Muscle of leg (tissue), 11 donors: ENCODE data around the gene HPS1. TPM values are rescaled to one million over a fixed set of nuclear protein-coding genes. Genes with fewer than 3 reads are reported as not detected.
A peak's percentile ranks its signal among the peaks of the same experiment; 100 is the strongest.

Experiments
- DNase-seq: peaks from one replicate; pipeline ENCODE4 v3.0.0; 2013
- H3K27ac ChIP-seq: one replicate; pipeline ENCODE4 v1.5.1; 2013; ENCODE audit warnings: mild to moderate bottlenecking, low read length, control low read depth
- H3K27me3 ChIP-seq: one replicate; pipeline ENCODE4 v1.6.1; 2013; ENCODE audit warnings: low read length; ENCODE audit not compliant: control insufficient read depth, insufficient read depth
- H3K36me3 ChIP-seq: one replicate; pipeline ENCODE4 v1.6.1; 2013; ENCODE audit warnings: low read length; ENCODE audit not compliant: control insufficient read depth, insufficient read depth
- H3K4me1 ChIP-seq: one replicate; pipeline ENCODE4 v1.6.1; 2013; ENCODE audit warnings: low read length; ENCODE audit not compliant: control insufficient read depth, insufficient read depth
- H3K4me3 ChIP-seq: one replicate; pipeline ENCODE4 v1.5.1; 2013; ENCODE audit warnings: low read length, control low read depth
- H3K9me3 ChIP-seq: replicated peaks from 2 replicates; pipeline ENCODE4 v1.6.1; 2013; ENCODE audit warnings: low read depth, low read length; ENCODE audit not compliant: control insufficient read depth
- WGBS: methylation state at CpG from one replicate; pipeline ENCODE4 v1.1.5; 2013; ENCODE audit warnings: missing lambda C conversion rate; ENCODE audit not compliant: insufficient coverage; 5-methylcytosine and 5-hydroxymethylcytosine counted together
- polyA plus RNA-seq, 8 donors: library from polyadenylated mRNA; unstranded; fragments of 120-200 nt; gene quantifications; one replicate each; pipeline versions ENCODE4 v1.2.1 to v1.2.3, GENCODE V29; 2013; ENCODE audit warnings: inconsistent platforms in 1 of 8, low replicate concordance in 1 of 8; ENCODE audit not compliant: insufficient read length in 8 of 8, insufficient read depth in 1 of 8
- total RNA-seq: library from RNA; stranded (reverse); fragments of 120-200 nt; gene quantifications from one replicate; pipeline ENCODE4 v1.2.4, GENCODE V29; 2013

The HPS1 gene
- total and polyA plus RNA-seq, 9 donors, result 9.7 to 24.3 (median 16.0) TPM

DNA sequence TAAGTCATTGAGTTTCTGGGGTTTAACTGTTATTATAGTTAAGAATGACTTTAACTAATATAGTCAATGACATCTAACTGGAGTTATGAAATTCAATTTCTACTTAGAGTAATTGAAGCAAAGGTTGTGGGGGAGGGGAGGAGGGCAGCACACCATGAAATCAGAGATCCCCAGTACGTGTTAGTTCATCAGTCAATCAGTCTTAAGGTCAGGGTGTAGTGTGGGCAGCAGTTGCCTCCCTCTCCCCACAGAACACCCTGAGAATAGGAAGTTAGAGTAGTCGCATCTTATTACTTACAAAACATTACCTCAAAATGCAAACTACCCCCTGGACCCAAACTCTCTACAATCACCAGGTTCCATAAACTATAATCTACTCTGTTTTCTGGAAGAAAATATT lies 7.0 kb upstream of the HPS1 start:
- Histone ChIP-seq H3K27me3 (peaks cover 10% of the 10 kb centered on the region), H3K4me3 (no peak overlapping the region), H3K36me3 (no peaks in the 10 kb centered on the region), H3K27ac (no peak overlapping the region), H3K9me3 (peaks cover 3% of the 10 kb centered on the region), H3K4me1 (no peaks in the 10 kb centered on the region)
- WGBS, result no CpG with 5 or more reads among the region's 2 CpGs
- no peak for DNase-seq

- H3K4me3 ChIP-seq, result no peak overlapping the region
- peaks cover 6% of the 10 kb centered on the region for H3K4me1 ChIP-seq
- no peak for DNase-seq
- no peaks in the 10 kb centered on the region for H3K36me3 ChIP-seq
- H3K27me3 ChIP-seq, result peaks cover 2% of the 10 kb centered on the region
- no peak overlapping the region for H3K27ac ChIP-seq
- WGBS, result no CpG with 5 or more reads among the region's 1 CpG
- peaks cover 3% of the 10 kb centered on the region for H3K9me3 ChIP-seq
Measured at GRCh38 chr10:98450618-98451017, 3.9 kb upstream of the HPS1 start.

- DNase-seq, result no peak
Measured at GRCh38 chr10:98449287-98449686, 2.6 kb upstream of the HPS1 start.

GRCh38 chr10:98446151-98446660 lies 529 bp downstream of the HPS1 start:
- Histone ChIP-seq H3K36me3 (peaks cover 23% of the 10 kb centered on the region), H3K27me3 (peaks cover 2% of the 10 kb centered on the region), H3K4me1 (peaks cover 6% of the 10 kb centered on the region), H3K9me3 (peaks cover 3% of the 10 kb centered on the region), H3K27ac (peak overlapping the region; percentile 89), H3K4me3 (peak overlapping the region; percentile 79)
- DNase-seq, result peak; percentile 53
- WGBS, result 4% methylated on average over 22 of the region's 28 CpGs

More at GRCh38 chr10:98449287-98449686, 2.6 kb upstream of the HPS1 start:
- H3K9me3 ChIP-seq, result peaks cover 3% of the 10 kb centered on the region
- H3K27ac ChIP-seq, result no peak overlapping the region
- peaks cover 6% of the 10 kb centered on the region for H3K4me1 ChIP-seq
- peaks cover 8% of the 10 kb centered on the region for H3K36me3 ChIP-seq
- H3K27me3 ChIP-seq, result peaks cover 2% of the 10 kb centered on the region
- no peak overlapping the region for H3K4me3 ChIP-seq

DNA sequence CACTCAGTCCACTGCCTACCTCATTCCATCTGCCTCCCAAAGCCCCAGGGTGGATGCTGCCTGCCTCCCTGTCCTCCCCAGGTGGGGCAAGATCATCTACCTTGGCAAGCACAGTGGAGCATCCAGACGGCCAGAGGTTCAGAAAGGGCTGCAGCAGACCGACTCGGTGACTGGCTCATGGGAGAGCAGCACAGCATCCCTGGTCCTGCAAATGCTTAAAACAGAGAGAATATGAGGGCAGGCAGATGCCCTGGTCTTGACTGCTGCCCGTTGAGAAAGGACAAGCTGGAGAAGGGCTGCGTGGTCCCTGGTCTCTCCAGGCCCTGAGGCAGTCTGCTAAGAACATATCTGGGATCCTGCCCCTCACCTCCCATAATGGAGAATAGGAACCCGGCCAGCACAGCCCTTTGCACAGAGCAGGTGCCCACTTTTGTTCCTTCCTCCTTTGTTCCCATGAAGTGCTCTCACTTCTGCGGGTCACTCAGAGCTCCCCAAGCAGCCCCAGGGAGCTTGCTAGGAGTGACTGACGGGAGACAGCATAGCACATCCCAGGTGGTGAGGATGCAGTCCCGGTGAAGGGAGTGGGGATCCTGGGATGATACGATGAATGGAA lies 1.4 kb downstream of the HPS1 start:
- Histone ChIP-seq H3K4me3 (no peak overlapping the region), H3K27ac (peak overlapping the region; percentile 89)

DNA sequence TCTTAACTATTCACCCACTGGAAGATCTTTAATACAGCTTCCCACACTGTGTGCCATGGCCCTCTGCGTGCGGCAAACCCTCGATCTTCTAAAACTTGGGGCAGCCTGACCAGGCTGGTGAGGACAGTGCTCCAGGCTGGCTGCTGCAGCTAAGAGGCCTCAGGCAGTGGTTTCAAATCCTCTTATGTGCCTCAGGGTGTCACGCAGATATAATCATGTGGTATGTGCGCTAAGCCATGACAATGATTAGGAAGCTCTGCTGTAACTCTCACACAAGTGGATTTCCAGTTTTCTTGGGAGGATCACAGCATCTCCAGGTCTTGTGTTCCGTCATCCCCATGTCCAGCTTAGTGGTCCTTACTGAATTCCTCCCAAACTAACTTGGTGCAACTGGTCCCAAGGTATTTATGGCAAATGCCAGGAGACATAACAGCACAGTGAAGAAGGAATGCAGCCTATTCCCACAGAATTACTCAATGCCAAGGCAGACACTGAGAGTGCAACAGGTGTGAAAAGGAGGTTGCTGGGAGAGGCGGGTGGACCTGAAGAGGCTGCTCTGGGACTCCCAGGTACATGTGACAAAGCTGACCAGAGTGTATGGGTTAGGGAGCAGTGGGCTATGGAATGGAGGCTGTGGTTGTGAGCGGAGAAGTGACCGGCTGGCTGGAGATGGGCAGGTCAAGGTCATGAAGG lies 2.3 kb downstream of the HPS1 start:
- H3K36me3 ChIP-seq, result peaks cover 23% of the 10 kb centered on the region
- WGBS, result 80% methylated on average over 9 of the region's 9 CpGs

More for the DNA sequence above, 1.4 kb downstream of the HPS1 start:
- H3K36me3 ChIP-seq, result peaks cover 23% of the 10 kb centered on the region
- WGBS, result 52% methylated on average over 8 of the region's 10 CpGs
- H3K9me3 ChIP-seq, result peaks cover 3% of the 10 kb centered on the region
- H3K27me3 ChIP-seq, result peaks cover 2% of the 10 kb centered on the region
- H3K4me1 ChIP-seq, result peaks cover 6% of the 10 kb centered on the region
- DNase-seq, result no peak

GRCh38 chr10:98438715-98439114 lies 8.0 kb downstream of the HPS1 start:
- no peaks in the 10 kb centered on the region for H3K9me3 ChIP-seq
- WGBS, result 92% methylated on average over 4 of the region's 4 CpGs
- no peak for DNase-seq
- no peaks in the 10 kb centered on the region for H3K27me3 ChIP-seq
- H3K4me1 ChIP-seq, result no peaks in the 10 kb centered on the region
- no peak overlapping the region for H3K4me3 ChIP-seq
- H3K36me3 ChIP-seq, result peaks cover 36% of the 10 kb centered on the region
- no peak overlapping the region for H3K27ac ChIP-seq

More for the DNA sequence above, 2.3 kb downstream of the HPS1 start:
- Histone ChIP-seq H3K9me3 (peaks cover 3% of the 10 kb centered on the region), H3K27ac (no peak overlapping the region), H3K4me1 (peaks cover 6% of the 10 kb centered on the region), H3K4me3 (no peak overlapping the region), H3K27me3 (no peaks in the 10 kb centered on the region)
- DNase-seq, result peak; percentile 39

DNA sequence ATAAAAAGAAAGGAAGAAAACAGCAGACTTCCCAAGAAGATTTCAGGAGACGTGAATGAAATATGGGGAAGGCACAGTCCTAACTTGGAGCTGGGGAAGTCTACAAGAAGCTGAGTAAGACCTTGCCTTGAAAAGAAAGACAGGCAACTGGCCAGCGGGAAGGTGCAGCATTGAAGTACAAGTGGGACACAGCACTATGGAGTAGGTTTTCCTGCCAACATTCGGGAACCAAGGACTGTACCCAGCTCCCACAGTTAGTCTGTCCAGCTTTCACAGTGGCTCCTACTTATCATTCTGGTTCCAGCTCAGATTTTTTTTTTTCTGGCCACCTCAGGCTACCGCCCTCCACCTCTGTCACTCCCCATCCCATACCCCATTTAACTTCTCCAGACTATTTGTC lies 10.0 kb downstream of the HPS1 start:
- peaks cover 34% of the 10 kb centered on the region for H3K36me3 ChIP-seq
- WGBS, result 97% methylated on average over 4 of the region's 4 CpGs
- no peak overlapping the region for H3K27ac ChIP-seq
- peaks cover 8% of the 10 kb centered on the region for H3K9me3 ChIP-seq
- no peak overlapping the region for H3K4me3 ChIP-seq
- no peaks in the 10 kb centered on the region for H3K4me1 ChIP-seq
- H3K27me3 ChIP-seq, result no peaks in the 10 kb centered on the region
- DNase-seq, result no peak

- H3K36me3 ChIP-seq, result peaks cover 46% of the 10 kb centered on the region
- WGBS, result 95% methylated on average over 12 of the region's 12 CpGs
- DNase-seq, result no peak
- no peak overlapping the region for H3K4me3 ChIP-seq
- H3K4me1 ChIP-seq, result no peaks in the 10 kb centered on the region
- H3K27me3 ChIP-seq, result no peaks in the 10 kb centered on the region
- H3K27ac ChIP-seq, result no peak overlapping the region
- peaks cover 8% of the 10 kb centered on the region for H3K9me3 ChIP-seq
Measured at GRCh38 chr10:98435178-98435577, 11.6 kb downstream of the HPS1 start.

DNA sequence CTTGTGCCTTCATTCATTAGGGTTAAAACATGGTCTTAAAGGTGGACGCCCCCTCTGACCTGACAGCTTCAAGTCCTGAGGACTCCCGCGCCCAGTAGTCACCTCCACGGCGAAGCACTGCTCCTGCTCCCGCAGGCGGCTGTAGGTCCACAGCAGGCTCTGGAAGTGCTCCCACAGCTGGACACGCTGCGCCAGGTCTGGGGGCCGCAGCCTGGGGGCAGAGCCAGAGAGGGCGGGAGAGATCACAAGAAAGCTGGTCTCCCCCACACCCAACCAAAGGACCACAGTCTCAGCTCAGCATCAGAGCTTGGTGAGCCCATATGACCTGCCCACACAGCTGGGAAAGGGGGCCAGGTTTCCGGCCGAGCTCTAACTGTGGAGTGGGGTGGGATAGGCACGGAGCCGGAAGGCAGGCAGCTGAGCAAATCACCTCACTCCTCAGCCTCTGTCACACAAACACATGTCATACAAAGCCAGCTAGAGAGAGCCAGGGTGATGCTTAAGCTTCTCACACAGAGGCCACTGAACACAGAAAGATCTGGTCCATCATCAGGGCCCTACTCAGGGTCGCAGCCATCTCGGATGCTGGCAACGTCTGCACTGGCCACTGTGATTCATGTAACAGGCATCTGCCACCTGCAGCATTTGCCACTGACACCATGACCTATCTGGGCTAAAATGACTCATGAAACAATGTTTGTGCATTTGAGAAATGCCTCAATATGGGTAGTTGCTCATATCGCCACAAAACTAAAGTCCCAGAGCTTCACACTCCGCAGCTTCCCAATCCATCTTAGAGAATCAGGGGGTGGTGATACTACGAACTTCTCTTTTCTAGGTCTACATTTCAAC lies 12.6 kb downstream of the HPS1 start:
- H3K27me3 ChIP-seq, result no peaks in the 10 kb centered on the region
- H3K4me1 ChIP-seq, result no peaks in the 10 kb centered on the region
- 93% methylated on average over 13 of the region's 21 CpGs for WGBS
- no peak overlapping the region for H3K27ac ChIP-seq
- H3K4me3 ChIP-seq, result no peak overlapping the region
- peaks cover 8% of the 10 kb centered on the region for H3K9me3 ChIP-seq
- no peak for DNase-seq
- peaks cover 56% of the 10 kb centered on the region for H3K36me3 ChIP-seq
